Measurements from ENCODE around the gene ATP4B.

The ATP4B gene

GRCh38 chr13:113638173-113638746 is 19.7 kb downstream of the ATP4B start:
- TF ChIP-seq ZFX (IDR thresholded peaks at IDR 0.05; ENCODE audit: borderline replicate concordance): no peak
- TF ChIP-seq CTCF (IDR thresholded peaks at IDR 0.05): no peak
- H3K27ac ChIP-seq: no peak overlapping the region

- H3K27ac ChIP-seq: no peak overlapping the region
- TF ChIP-seq ZFX (IDR thresholded peaks at IDR 0.05; ENCODE audit: borderline replicate concordance) (no peak), CTCF (IDR thresholded peaks at IDR 0.05) (no peak)
These were observed 20.5 kb downstream of the ATP4B start for GRCh38 chr13:113637262-113638160.

- no peak overlapping the region for H3K27ac ChIP-seq
- TF ChIP-seq ZFX (IDR thresholded peaks at IDR 0.05; ENCODE audit: borderline replicate concordance) (no peak), CTCF (IDR thresholded peaks at IDR 0.05) (no peak)
These were observed 21.6 kb downstream of the ATP4B start for GRCh38 chr13:113636266-113636963.

- TF ChIP-seq CTCF (IDR thresholded peaks at IDR 0.05) (no peak), ZFX (IDR thresholded peaks at IDR 0.05; ENCODE audit: borderline replicate concordance) (no peak)
- no peak overlapping the region for H3K27ac ChIP-seq
These were observed 22.3 kb downstream of the ATP4B start for GRCh38 chr13:113635709-113636108.

- TF ChIP-seq ZFX (IDR thresholded peaks at IDR 0.05; ENCODE audit: borderline replicate concordance) (no peak), CTCF (IDR thresholded peaks at IDR 0.05) (no peak)
- H3K27ac ChIP-seq: no peak overlapping the region
These were observed 23.0 kb downstream of the ATP4B start for GRCh38 chr13:113635048-113635420.

GRCh38 chr13:113634279-113635047 is 23.5 kb downstream of the ATP4B start:
- no peak overlapping the region for H3K27ac ChIP-seq
- no peak for TF ChIP-seq CTCF (IDR thresholded peaks at IDR 0.05)
- TF ChIP-seq ZFX (IDR thresholded peaks at IDR 0.05; ENCODE audit: borderline replicate concordance): no peak
